Psoas muscle (tissue), 8 donors: ENCODE measurements around the gene RASA4B. TPM values are rescaled to one million over a fixed set of nuclear protein-coding genes. Genes with fewer than 3 reads are reported as not detected.

Experiments used
- ATAC-seq, 4 donors: fragments of 200-7000 bp; cut with Tn5 transposase; one replicate each; pipeline ENCODE4 v1.9.1; 2020; ENCODE audit warnings: moderate library complexity in 3 of 4, mild to moderate bottlenecking in 2 of 4
- DNase-seq, 2 donors: peaks; one replicate each; pipeline ENCODE4 v3.0.0-alpha.2; 2020
- H3K27ac ChIP-seq: fragments of 200-600 bp; one replicate; pipeline ENCODE4 v1.8.0; 2022
- H3K27me3 ChIP-seq, 3 donors: fragments of 200-600 bp in 1 of 3; one replicate each; pipeline versions ENCODE4 v1.6.1 to v1.8.0; 2013 to 2022; ENCODE audit warnings: low read length in 2 of 3, mild to moderate bottlenecking in 2 of 3, moderate library complexity in 1 of 3; ENCODE audit not compliant: insufficient read depth in 3 of 3
- H3K36me3 ChIP-seq, 2 donors: fragments of 200-600 bp in 1 of 2; one replicate each; pipeline versions ENCODE4 v1.6.1 to v1.8.0; 2013 to 2022; ENCODE audit warnings: low read depth in 1 of 2, mild to moderate bottlenecking in 1 of 2, moderate library complexity in 1 of 2; ENCODE audit not compliant: insufficient read depth in 1 of 2
- H3K4me1 ChIP-seq: fragments of 200-600 bp; one replicate; pipeline ENCODE4 v1.8.0; 2022
- H3K4me3 ChIP-seq: fragments of 200-600 bp; one replicate; pipeline ENCODE4 v1.8.0; 2022; ENCODE audit warnings: mild to moderate bottlenecking
- H3K9me3 ChIP-seq: fragments of 200-600 bp; one replicate; pipeline ENCODE4 v1.8.0; 2022
- WGBS, 3 donors: extraction: QIAGEN DNeasy Blood & Tissue Kit; methylation state at CpG; one replicate each; pipeline versions ENCODE4 v1.1.6 to v1.1.7; 2013; 5-methylcytosine and 5-hydroxymethylcytosine counted together
- intact Hi-C, 2 donors: fragments of 100-400 bp; cut with DNase I; formaldehyde crosslinking; loops; one replicate each; pipeline versions ENCODE4 v1.11.0 to v1.14.2; 2022
- polyA plus RNA-seq, 3 donors: library from polyadenylated mRNA; stranded (reverse); fragments of 200-250 nt; gene quantifications; one replicate each; pipeline ENCODE4 v1.2.3, GENCODE V29; 2013
- total RNA-seq, 4 donors: library from RNA; stranded (reverse); fragmentation: NEBNext Ultra II Directional in 2 of 4; extraction: Animal tissue kit (Norgen Biotek cat#: 25700) in 2 of 4; gene quantifications; one replicate each; pipeline versions ENCODE4 v1.2.1 to v1.2.4, GENCODE V29; 2021 to 2023
- TF ChIP-seq, protein P1 (sequence below): fragments of 200-600 bp; IDR thresholded peaks from one replicate; pipeline ENCODE4 v1.8.0; 2022; ENCODE audit warnings: antibody characterized with exemption
- donor health status: healthy with polysubstance abuse.
- donor health status: DM: no; HTN: no; CAD: no; lungs with moderate emphysema.
- donor health status: Bipolar disorder and iron deficiency.
- donor health status: healthy.
- donor health status: DM: yes; HTN: yes; CAD: no.
- donor health status: DM: no; HTN: no; CAD: no.
- donor health status: DM: no; HTN: no; CAD: no.
- donor health status: DM: yes; HTN: yes; CAD: no.

RASA4B gene
- total and polyA plus RNA-seq, 7 donors: 29.5 to 139 (median 85.7) TPM

- no peak overlapping the region for H3K4me3 ChIP-seq
- intact Hi-C loops: no loop called here
- no peaks in the 10 kb centered on the region for H3K27me3 ChIP-seq
- no peaks in the 10 kb centered on the region for H3K9me3 ChIP-seq
- ATAC-seq (no peak), DNase-seq (no peak)
- TF ChIP-seq, protein P1, sequence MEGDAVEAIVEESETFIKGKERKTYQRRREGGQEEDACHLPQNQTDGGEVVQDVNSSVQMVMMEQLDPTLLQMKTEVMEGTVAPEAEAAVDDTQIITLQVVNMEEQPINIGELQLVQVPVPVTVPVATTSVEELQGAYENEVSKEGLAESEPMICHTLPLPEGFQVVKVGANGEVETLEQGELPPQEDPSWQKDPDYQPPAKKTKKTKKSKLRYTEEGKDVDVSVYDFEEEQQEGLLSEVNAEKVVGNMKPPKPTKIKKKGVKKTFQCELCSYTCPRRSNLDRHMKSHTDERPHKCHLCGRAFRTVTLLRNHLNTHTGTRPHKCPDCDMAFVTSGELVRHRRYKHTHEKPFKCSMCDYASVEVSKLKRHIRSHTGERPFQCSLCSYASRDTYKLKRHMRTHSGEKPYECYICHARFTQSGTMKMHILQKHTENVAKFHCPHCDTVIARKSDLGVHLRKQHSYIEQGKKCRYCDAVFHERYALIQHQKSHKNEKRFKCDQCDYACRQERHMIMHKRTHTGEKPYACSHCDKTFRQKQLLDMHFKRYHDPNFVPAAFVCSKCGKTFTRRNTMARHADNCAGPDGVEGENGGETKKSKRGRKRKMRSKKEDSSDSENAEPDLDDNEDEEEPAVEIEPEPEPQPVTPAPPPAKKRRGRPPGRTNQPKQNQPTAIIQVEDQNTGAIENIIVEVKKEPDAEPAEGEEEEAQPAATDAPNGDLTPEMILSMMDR: no peak
- no peak overlapping the region for H3K27ac ChIP-seq
- peaks cover 0 to 9% of the 10 kb centered on the region in 2 donors for H3K36me3 ChIP-seq
- 85 to 92% (median 92%) methylated on average over 14 of the region's 14 CpGs for WGBS, 3 donors
- H3K4me1 ChIP-seq: no peaks in the 10 kb centered on the region
These were observed 70.3 kb downstream of the RASA4B start for GRCh38 chr7:102447311-102447710.

DNA sequence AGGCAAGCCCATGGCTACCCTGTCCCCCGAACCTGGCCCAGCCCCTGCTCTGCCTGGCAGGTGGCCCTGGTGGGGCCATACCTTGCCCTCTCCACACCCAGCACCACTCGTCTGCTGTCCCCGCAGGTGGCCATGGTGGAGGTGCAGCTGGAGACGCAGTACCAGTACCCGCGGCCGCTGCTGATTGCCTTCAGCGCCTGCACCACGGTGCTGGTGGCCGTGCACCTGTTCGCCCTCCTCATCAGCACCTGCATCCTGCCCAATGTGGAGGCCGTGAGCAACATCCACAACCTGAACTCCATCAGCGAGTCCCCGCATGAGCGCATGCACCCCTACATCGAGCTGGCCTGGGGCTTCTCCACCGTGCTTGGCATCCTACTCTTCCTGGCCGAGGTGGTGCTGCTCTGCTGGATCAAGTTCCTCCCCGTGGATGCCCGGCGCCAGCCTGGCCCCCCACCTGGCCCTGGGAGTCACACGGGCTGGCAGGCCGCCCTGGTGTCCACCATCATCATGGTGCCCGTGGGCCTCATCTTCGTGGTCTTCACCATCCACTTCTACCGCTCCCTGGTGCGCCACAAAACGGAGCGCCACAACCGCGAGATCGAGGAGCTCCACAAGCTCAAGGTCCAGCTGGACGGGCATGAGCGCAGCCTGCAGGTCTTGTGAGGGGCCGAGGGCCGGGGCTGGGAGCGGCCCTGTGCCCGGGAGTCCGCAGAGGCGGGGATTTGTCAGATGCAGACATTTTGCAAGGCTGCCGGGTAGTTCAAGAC lies 71.0 kb downstream of the RASA4B start:
- ATAC-seq: no peak
- DNase-seq: no peak
- Histone ChIP-seq H3K36me3 (peaks cover 0 to 9% of the 10 kb centered on the region in 2 donors), H3K4me1 (no peaks in the 10 kb centered on the region), H3K27me3 (no peaks in the 10 kb centered on the region), H3K4me3 (no peak overlapping the region), H3K9me3 (no peaks in the 10 kb centered on the region), H3K27ac (no peak overlapping the region)
- intact Hi-C loops: no loop called here
- TF ChIP-seq, protein P1: no peak
- 93 to 95% (median 94%) methylated on average over 40 to 41 of the region's 41 CpGs for WGBS, 3 donors

- H3K36me3 ChIP-seq: peaks cover 0 to 9% of the 10 kb centered on the region in 2 donors
- TF ChIP-seq, protein P1: no peak
- WGBS, 3 donors: 57 to 79% (median 71%) methylated on average over 2 of the region's 2 CpGs
These were observed 71.9 kb downstream of the RASA4B start for GRCh38 chr7:102445674-102446071.

GRCh38 chr7:102444961-102445673 lies 72.5 kb downstream of the RASA4B start:
- peaks cover 0 to 9% of the 10 kb centered on the region in 2 donors for H3K36me3 ChIP-seq
- ATAC-seq (no peak), DNase-seq (no peak)
- TF ChIP-seq, protein P1: no peak
- 91 to 93% (median 92%) methylated on average over 17 of the region's 17 CpGs for WGBS, 3 donors
- intact Hi-C loops: no loop called here
- H3K9me3 ChIP-seq: no peaks in the 10 kb centered on the region
- H3K27ac ChIP-seq: no peak overlapping the region
- H3K4me3 ChIP-seq: no peak overlapping the region
- H3K27me3 ChIP-seq: no peaks in the 10 kb centered on the region
- peaks cover 4% of the 10 kb centered on the region for H3K4me1 ChIP-seq

More at GRCh38 chr7:102445674-102446071, 71.9 kb downstream of the RASA4B start:
- Histone ChIP-seq H3K9me3 (no peaks in the 10 kb centered on the region), H3K4me1 (no peaks in the 10 kb centered on the region), H3K27ac (no peak overlapping the region), H3K27me3 (no peaks in the 10 kb centered on the region), H3K4me3 (no peak overlapping the region)
- intact Hi-C loops: no loop called here
- no peak for DNase-seq
- no peak for ATAC-seq
